Endothelial cell of umbilical vein (primary cell): ENCODE results near the gene RILP. TPM values are rescaled to one million over a fixed set of nuclear protein-coding genes. Genes with fewer than 3 reads are reported as not detected.

Experiments
- BruUV-seq: library from RNA; stranded (reverse); fragments of 400-500 nt; replicated peaks from 2 replicates; lab custom pipeline; 2021; lab: Mats Ljungman, UMichigan
- CTCF ChIA-PET: fragments of 300-600, 350-600 bp; sonication (Branson Sonifier 250); formaldehyde crosslinking; loops from one replicate; lab custom pipeline; 2021; ENCODE audit warnings: antibody characterized with exemption, inconsistent platforms; lab: Charles Lee
- POLR2A ChIA-PET: fragments of 300-600, 350-600 bp; sonication (Branson Sonifier 250); formaldehyde crosslinking; loops from one replicate; lab custom pipeline; 2021; ENCODE audit warnings: antibody characterized with exemption, inconsistent platforms; lab: Charles Lee
- DNase-seq: peaks from one replicate; pipeline ENCODE4 v3.0.0-alpha.2; 2011; ENCODE audit warnings: low read depth, low spot score
- FAIRE-seq: peaks from 2 replicates; lab custom pipeline; 2011; peaks lifted over from hg19 to GRCh38; lab: Jason Lieb, UNC
- H2AFZ ChIP-seq: 2 replicates; pipeline ENCODE4 v1.6.0; 2012; ENCODE audit warnings: low read depth, low read length, control low read depth, inconsistent platforms
- H3K27ac ChIP-seq: 2 replicates; pipeline ENCODE4 v1.5.1; 2011; ENCODE audit warnings: low read depth, mild to moderate bottlenecking, control low read depth, low read length, moderate library complexity; ENCODE audit not compliant: insufficient read depth
- H3K27me3 ChIP-seq, 2 experiments: 2 replicates each; pipeline versions ENCODE4 v1.6.0 to v1.6.1; 2011; ENCODE audit warnings: low read length in 2 of 2, mixed read lengths in 1 of 2; ENCODE audit not compliant: control insufficient read depth in 2 of 2, insufficient read depth in 2 of 2
- H3K36me3 ChIP-seq, 2 experiments: 2 replicates in 1 of 2; 3 replicates in 1 of 2; pipeline ENCODE4 v1.5.1; 2011; ENCODE audit warnings: low read length in 2 of 2, mild to moderate bottlenecking in 1 of 2, moderate library complexity in 1 of 2; ENCODE audit not compliant: control insufficient read depth in 2 of 2, insufficient read depth in 2 of 2; ENCODE audit errors: extremely low read depth in 1 of 2
- H3K4me1 ChIP-seq: 3 replicates; pipeline ENCODE4 v1.5.1; 2011; ENCODE audit warnings: mild to moderate bottlenecking, low read length; ENCODE audit not compliant: control insufficient read depth, insufficient read depth; ENCODE audit errors: extremely low read depth
- H3K4me2 ChIP-seq: 2 replicates; pipeline ENCODE4 v1.6.1; 2011; ENCODE audit warnings: low read length, control low read depth, mixed read lengths; ENCODE audit not compliant: insufficient read depth
- H3K4me3 ChIP-seq, 3 experiments: fragments of 200-600 bp in 1 of 3; sonication (generic), shearing (Covaris generic) in 1 of 3; replicated peaks in 1 of 3; 2 replicates each; pipeline ENCODE4 v1.5.1; 2011 to 2016; ENCODE audit warnings: control low read depth in 3 of 3, low read length in 3 of 3, mild to moderate bottlenecking in 2 of 3, inconsistent platforms in 1 of 3, low read depth in 1 of 3, moderate library complexity in 1 of 3; ENCODE audit not compliant: insufficient read depth in 1 of 3
- H3K79me2 ChIP-seq: 2 replicates; pipeline ENCODE4 v1.6.0; 2012; ENCODE audit warnings: low read length, inconsistent platforms; ENCODE audit not compliant: control insufficient read depth, insufficient read depth
- H3K9ac ChIP-seq: replicated peaks from 2 replicates; pipeline ENCODE3; 2011; ENCODE audit warnings: low read length, control low read depth; ENCODE audit not compliant: insufficient read depth; ENCODE audit errors: extremely low read depth
- H3K9me1 ChIP-seq: replicated peaks from 3 replicates; pipeline ENCODE4 v1.6.0; 2011; ENCODE audit warnings: mild to moderate bottlenecking, low read length; ENCODE audit not compliant: control insufficient read depth, insufficient read depth; ENCODE audit errors: extremely low read depth
- H3K9me3 ChIP-seq: replicated peaks from 2 replicates; pipeline ENCODE4 v1.5.1; 2012; ENCODE audit warnings: low read length, inconsistent platforms; ENCODE audit not compliant: control insufficient read depth, insufficient read depth
- H4K20me1 ChIP-seq: replicated peaks from 2 replicates; pipeline ENCODE3; 2011; ENCODE audit warnings: mild to moderate bottlenecking, low read length; ENCODE audit not compliant: control insufficient read depth, insufficient read depth; ENCODE audit errors: extremely low read depth
- CTCF ChIP-seq, 2 donors: IDR thresholded peaks; 1 replicate in 1 of 2; 2 replicates in 1 of 2; pipeline ENCODE4 v1.5.1; 2011; ENCODE audit warnings: low read length in 2 of 2, mild to moderate bottlenecking in 2 of 2, moderate library complexity in 2 of 2, control low read depth in 1 of 2, inconsistent platforms in 1 of 2, low read depth in 1 of 2; ENCODE audit not compliant: insufficient read depth in 1 of 2; ENCODE audit errors: extremely low read depth in 1 of 2
- EZH2 ChIP-seq: IDR thresholded peaks from 2 replicates; pipeline ENCODE4 v1.6.1; 2012; ENCODE audit warnings: borderline replicate concordance, low read depth, mild to moderate bottlenecking, moderate library complexity, low read length, inconsistent platforms; ENCODE audit not compliant: severe bottlenecking
- FOS ChIP-seq: IDR thresholded peaks from 2 replicates; pipeline ENCODE4 v1.6.1; 2011; ENCODE audit warnings: mild to moderate bottlenecking, low read length, moderate library complexity, borderline replicate concordance; ENCODE audit not compliant: insufficient read depth
- GATA2 ChIP-seq: IDR thresholded peaks from 2 replicates; pipeline ENCODE4 v1.7.0; 2011; ENCODE audit warnings: low read depth, mild to moderate bottlenecking, moderate library complexity, mixed read lengths, low read length; ENCODE audit not compliant: insufficient read length, insufficient read depth
- JUN ChIP-seq: IDR thresholded peaks from 2 replicates; pipeline ENCODE4 v1.6.1; 2011; ENCODE audit warnings: borderline replicate concordance, low read depth; ENCODE audit not compliant: insufficient read length, insufficient read depth
- MAX ChIP-seq: IDR thresholded peaks from 2 replicates; pipeline ENCODE4 v1.6.1; 2011; ENCODE audit not compliant: insufficient read depth, insufficient read length
- MYC ChIP-seq: IDR thresholded peaks from one replicate; pipeline ENCODE4 v1.6.1; 2011; ENCODE audit warnings: mild to moderate bottlenecking, low read depth, low read length
- POLR2A ChIP-seq: IDR thresholded peaks from 2 replicates; pipeline ENCODE4 v1.6.1; 2012; ENCODE audit warnings: low read depth, mild to moderate bottlenecking, control low read depth, low read length
- POLR2AphosphoS5 ChIP-seq: IDR thresholded peaks from 2 replicates; pipeline ENCODE4 v1.6.1; 2012; ENCODE audit warnings: low read depth, mild to moderate bottlenecking, control low read depth, low read length, moderate library complexity; ENCODE audit not compliant: insufficient read depth
- dilution Hi-C: fragments of 300-500 bp; cut with MboI; formaldehyde crosslinking; loops from one replicate; pipeline ENCODE4 v1.15.0; 2019; ENCODE audit warnings: low sequenced_read_pairs; ENCODE audit not compliant: extremely low pct_ligation_motif_present
- intact Hi-C: fragments of 100-400 bp; cut with micrococcal nuclease; formaldehyde crosslinking; loops from one replicate; pipeline ENCODE4 v1.10.0; 2022
- polyA plus RNA-seq, 4 experiments: library from polyadenylated mRNA; depleted of rRNA in 3 of 4; stranded (reverse) in 3 of 4; unstranded in 1 of 4; fragments of >200 nt; gene quantifications; 2 replicates each; pipeline versions ENCODE4 v1.2.1 to v1.2.3, GENCODE V29; 2011 to 2012; ENCODE audit warnings: missing spikeins in 1 of 4
- total RNA-seq: library from RNA; stranded (reverse); gene quantifications from 2 replicates; pipeline ENCODE4 v1.2.3, GENCODE V29; 2021

RILP gene
- total and polyA plus RNA-seq, 2 donors (not counting 3 experiments of a cell fraction or from before 2014, with no cell fraction given), result 9.4 to 10.0 TPM

GRCh38 chr17:1624650-1625049 is 25.0 kb downstream of the RILP start:
- no TSS peak for BruUV-seq
- no peaks in the 10 kb centered on the region for H3K9me3 ChIP-seq
- DNase-seq, result no peak
- ChIA-PET CTCF (interaction anchor here (0.8 to 10.0 kb wide), 5 partner anchors 11 to 365 kb away, joined by 3 to 459 read pairs (median 6); partner anchors contain the start of gene RILP), POLR2A (interaction anchor here (0.8 kb wide), 1 partner anchor 24 kb away, joined by 4 read pairs; no protein-coding TSS in a partner anchor)
- peak overlapping the region; percentile 78 for H3K27ac ChIP-seq
- no peak overlapping the region for H3K4me3 ChIP-seq
- TF ChIP-seq POLR2AphosphoS5, result no peak
- no peak for TF ChIP-seq EZH2
- no peak for TF ChIP-seq FOS
- no peak for TF ChIP-seq MAX
- no peak for TF ChIP-seq POLR2A
- TF ChIP-seq JUN, result no peak
- no peak for TF ChIP-seq MYC
- no peak for TF ChIP-seq CTCF (IDR thresholded peaks at IDR 0.05; ENCODE audit: extremely low read depth in 1 of 2, insufficient read depth in 1 of 2, low read depth in 1 of 2, low read length in 2 of 2)
- no peak for TF ChIP-seq GATA2
- H3K9ac ChIP-seq, result peak overlapping the region; percentile 57
- peaks cover 0 to 5% of the 10 kb centered on the region in 2 experiments for H3K36me3 ChIP-seq
- no peaks in the 10 kb centered on the region for H3K9me1 ChIP-seq
- peaks cover 33% of the 10 kb centered on the region for H3K4me1 ChIP-seq
- FAIRE-seq, result no peak
- peaks cover 12% of the 10 kb centered on the region for H3K79me2 ChIP-seq
- dilution Hi-C loops, result no loop called here
- H3K27me3 ChIP-seq, result no peaks in the 10 kb centered on the region
- peak overlapping the region; percentile 69 for H3K4me2 ChIP-seq
- H4K20me1 ChIP-seq, result no peaks in the 10 kb centered on the region
- intact Hi-C loops, result loop anchor here (1.0 to 5.0 kb wide), 3 partner anchors 7 to 367 kb away; partner anchors contain the start of gene TRARG1
- peak overlapping the region; percentile 14 for H2AFZ ChIP-seq
